SU-DHL-6 (cell line): Measurements from ENCODE around the gene NSD1.

Source experiments
- CTCF ChIP-seq: fragments of 200-600 bp; sonication (generic); IDR thresholded peaks from one replicate; pipeline ENCODE4 v1.5.1; 2017; ENCODE audit warnings: antibody characterized with exemption, mild to moderate bottlenecking, low read length, moderate library complexity; ENCODE audit not compliant: insufficient read depth, poor library complexity, severe bottlenecking
- EZH2phosphoT487 ChIP-seq: fragments of 200-600 bp; sonication (generic), shearing (Covaris generic); conservative IDR thresholded peaks from 2 replicates; pipeline ENCODE4 v1.6.1; 2018; ENCODE audit warnings: mild to moderate bottlenecking, antibody characterized with exemption, low read length, moderate library complexity, mixed read lengths

GRCh38 chr5:177162379-177162778 is 28.8 kb downstream of the NSD1 start:
- TF ChIP-seq CTCF (no peak), EZH2phosphoT487 (no peak)
